Hepatocyte (in vitro differentiated cells): ENCODE results near the gene APBA2. TPM values are rescaled to one million over a fixed set of nuclear protein-coding genes. Genes with fewer than 3 reads are reported as not detected.

Experiments used
- DNase-seq: peaks from one replicate; pipeline ENCODE4 v3.0.0-alpha.2; 2016; ENCODE audit warnings: low spot score
- H2AFZ ChIP-seq: fragments of 200-600 bp; sonication (generic); 2 replicates; pipeline ENCODE4 v1.6.0; 2016; ENCODE audit warnings: antibody characterized with exemption, mild to moderate bottlenecking
- H3K27ac ChIP-seq: fragments of 200-600 bp; sonication (generic); 2 replicates; pipeline ENCODE4 v1.5.1; 2016; ENCODE audit warnings: mild to moderate bottlenecking
- H3K27me3 ChIP-seq: fragments of 200-600 bp; sonication (generic); 2 replicates; pipeline ENCODE4 v1.6.1; 2016
- H3K36me3 ChIP-seq: fragments of 200-600 bp; sonication (generic); replicated peaks from 2 replicates; pipeline ENCODE4 v1.5.1; 2016; ENCODE audit warnings: low read depth; ENCODE audit not compliant: insufficient read depth
- H3K4me1 ChIP-seq: fragments of 200-600 bp; sonication (generic); 2 replicates; pipeline ENCODE4 v1.5.1; 2016; ENCODE audit warnings: mild to moderate bottlenecking, moderate library complexity; ENCODE audit not compliant: insufficient read depth
- H3K4me2 ChIP-seq: fragments of 200-600 bp; sonication (generic); 2 replicates; pipeline ENCODE4 v1.6.0; 2016
- H3K4me3 ChIP-seq: fragments of 200-600 bp; sonication (generic); 2 replicates; pipeline ENCODE4 v1.5.1; 2016; ENCODE audit warnings: mild to moderate bottlenecking
- H3K79me2 ChIP-seq: fragments of 200-600 bp; sonication (generic); 2 replicates; pipeline ENCODE4 v1.6.0; 2017; ENCODE audit warnings: mild to moderate bottlenecking
- H3K9me2 ChIP-seq: fragments of 200-600 bp; sonication (generic); replicated peaks from 2 replicates; pipeline ENCODE4 v1.6.0; 2017; ENCODE audit warnings: mild to moderate bottlenecking; ENCODE audit not compliant: insufficient read depth
- H3K9me3 ChIP-seq: fragments of 200-600 bp; sonication (generic); 2 replicates; pipeline ENCODE4 v1.5.1; 2016; ENCODE audit warnings: low read depth, mild to moderate bottlenecking
- H4K20me1 ChIP-seq: fragments of 200-600 bp; sonication (generic); 2 replicates; pipeline ENCODE4 v1.6.0; 2016; ENCODE audit warnings: mild to moderate bottlenecking; ENCODE audit not compliant: insufficient read depth, poor library complexity, severe bottlenecking
- CTCF ChIP-seq: fragments of 200-600 bp; sonication (generic); IDR thresholded peaks from 2 replicates; pipeline ENCODE4 v1.5.1; 2016; ENCODE audit warnings: antibody characterized with exemption, mild to moderate bottlenecking; ENCODE audit not compliant: poor library complexity
- EZH2 ChIP-seq: fragments of 200-600 bp; sonication (generic); IDR thresholded peaks from 2 replicates; pipeline ENCODE4 v1.6.1; 2016; ENCODE audit warnings: antibody characterized with exemption, mild to moderate bottlenecking, borderline replicate concordance
- EZH2phosphoT487 ChIP-seq: fragments of 200-600 bp; sonication (generic); IDR thresholded peaks from one replicate; pipeline ENCODE4 v1.6.1; 2018; ENCODE audit warnings: antibody characterized with exemption, mild to moderate bottlenecking, low read depth, moderate library complexity; ENCODE audit not compliant: unreplicated experiment, severe bottlenecking
- WGBS: methylation state at CpG from one replicate; pipeline ENCODE4 v1.1.6; 2016; ENCODE audit warnings: low lambda C conversion rate; ENCODE audit errors: missing lambda C conversion rate; 5-methylcytosine and 5-hydroxymethylcytosine counted together
- polyA plus RNA-seq: library from polyadenylated mRNA; unstranded; fragments of >200 nt; fragmentation: Nextera tagmentation; extraction: Ambion mirVana; gene quantifications from 2 replicates; pipeline ENCODE4 v1.2.1, GENCODE V29; 2016
- total RNA-seq: library from RNA; depleted of rRNA; stranded (reverse); fragments of >200 nt; gene quantifications from 2 replicates; pipeline ENCODE4 v1.2.3, GENCODE V29; 2014

Gene APBA2
- total and polyA plus RNA-seq, 2 experiments from 2014 or later = 8.4 to 10.1 TPM

GRCh38 chr15:29134239-29134638 lies 248.5 kb downstream of the APBA2 start:
- TF ChIP-seq EZH2 (no peak), CTCF (no peak), EZH2phosphoT487 (no peak)
- no peaks in the 10 kb centered on the region for H3K4me1 ChIP-seq
- H3K9me2 ChIP-seq = no peaks in the 10 kb centered on the region
- no peak overlapping the region for H3K27ac ChIP-seq
- no peaks in the 10 kb centered on the region for H3K9me3 ChIP-seq
- no peak overlapping the region for H2AFZ ChIP-seq
- H3K36me3 ChIP-seq = no peaks in the 10 kb centered on the region
- no peaks in the 10 kb centered on the region for H4K20me1 ChIP-seq
- WGBS = 97% methylated on average over 6 of the region's 6 CpGs
- H3K79me2 ChIP-seq = no peaks in the 10 kb centered on the region
- H3K4me3 ChIP-seq = no peak overlapping the region
- no peak overlapping the region for H3K4me2 ChIP-seq
- DNase-seq = no peak
- peaks cover 2% of the 10 kb centered on the region for H3K27me3 ChIP-seq

- TF ChIP-seq EZH2phosphoT487 (no peak), EZH2 (no peak), CTCF (no peak)
- H3K9me3 ChIP-seq = no peaks in the 10 kb centered on the region
- peaks cover 2% of the 10 kb centered on the region for H3K27me3 ChIP-seq
- no peak overlapping the region for H3K27ac ChIP-seq
- no peak for DNase-seq
- WGBS = 94% methylated on average over 14 of the region's 14 CpGs
- no peaks in the 10 kb centered on the region for H3K9me2 ChIP-seq
- no peak overlapping the region for H2AFZ ChIP-seq
- H3K79me2 ChIP-seq = no peaks in the 10 kb centered on the region
- no peak overlapping the region for H3K4me2 ChIP-seq
- no peaks in the 10 kb centered on the region for H4K20me1 ChIP-seq
- no peaks in the 10 kb centered on the region for H3K36me3 ChIP-seq
- no peaks in the 10 kb centered on the region for H3K4me1 ChIP-seq
- H3K4me3 ChIP-seq = no peak overlapping the region
Measured at GRCh38 chr15:29134641-29135308, 249.0 kb downstream of the APBA2 start.

- TF ChIP-seq CTCF (no peak), EZH2phosphoT487 (no peak), EZH2 (no peak)
- no peaks in the 10 kb centered on the region for H3K9me2 ChIP-seq
- H3K4me2 ChIP-seq = no peak overlapping the region
- WGBS = 72% methylated on average over 6 of the region's 6 CpGs
- no peaks in the 10 kb centered on the region for H3K9me3 ChIP-seq
- no peak overlapping the region for H3K27ac ChIP-seq
- H3K4me3 ChIP-seq = no peak overlapping the region
- no peaks in the 10 kb centered on the region for H4K20me1 ChIP-seq
- H3K4me1 ChIP-seq = no peaks in the 10 kb centered on the region
- no peaks in the 10 kb centered on the region for H3K36me3 ChIP-seq
- H3K27me3 ChIP-seq = peaks cover 1% of the 10 kb centered on the region
- no peak for DNase-seq
- no peaks in the 10 kb centered on the region for H3K79me2 ChIP-seq
- H2AFZ ChIP-seq = no peak overlapping the region
Measured at GRCh38 chr15:29135309-29135657, 249.5 kb downstream of the APBA2 start.
